Measurements from ENCODE around the gene RBMS1. TPM values are rescaled to one million over a fixed set of nuclear protein-coding genes. Genes with fewer than 3 reads are reported as not detected.

The RBMS1 gene
- polyA plus RNA-seq, 1 donor from 2014 or later = 8.4 TPM

DNA sequence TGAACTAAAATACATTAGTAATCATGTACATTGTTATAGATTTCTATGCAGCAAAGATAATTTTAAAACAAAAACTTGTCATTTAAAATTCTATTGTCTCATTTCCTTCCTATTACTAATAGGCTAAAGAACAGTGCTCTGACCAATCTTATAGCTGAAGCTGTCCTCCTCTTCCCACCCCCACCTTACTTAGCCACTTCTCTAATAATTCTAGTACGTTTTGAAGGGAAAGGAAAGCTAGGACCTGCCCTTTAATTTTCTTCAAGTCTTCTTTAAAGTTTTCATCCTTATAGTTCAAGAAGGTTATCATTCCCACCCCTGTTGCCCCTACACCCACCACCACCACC lies 121.6 kb downstream of the RBMS1 start:
- H4K20me1 ChIP-seq (ENCODE audit: insufficient read depth) = no peaks in the 10 kb centered on the region
- H3K9me3 ChIP-seq (ENCODE audit: low read length) = no peaks in the 10 kb centered on the region

DNA sequence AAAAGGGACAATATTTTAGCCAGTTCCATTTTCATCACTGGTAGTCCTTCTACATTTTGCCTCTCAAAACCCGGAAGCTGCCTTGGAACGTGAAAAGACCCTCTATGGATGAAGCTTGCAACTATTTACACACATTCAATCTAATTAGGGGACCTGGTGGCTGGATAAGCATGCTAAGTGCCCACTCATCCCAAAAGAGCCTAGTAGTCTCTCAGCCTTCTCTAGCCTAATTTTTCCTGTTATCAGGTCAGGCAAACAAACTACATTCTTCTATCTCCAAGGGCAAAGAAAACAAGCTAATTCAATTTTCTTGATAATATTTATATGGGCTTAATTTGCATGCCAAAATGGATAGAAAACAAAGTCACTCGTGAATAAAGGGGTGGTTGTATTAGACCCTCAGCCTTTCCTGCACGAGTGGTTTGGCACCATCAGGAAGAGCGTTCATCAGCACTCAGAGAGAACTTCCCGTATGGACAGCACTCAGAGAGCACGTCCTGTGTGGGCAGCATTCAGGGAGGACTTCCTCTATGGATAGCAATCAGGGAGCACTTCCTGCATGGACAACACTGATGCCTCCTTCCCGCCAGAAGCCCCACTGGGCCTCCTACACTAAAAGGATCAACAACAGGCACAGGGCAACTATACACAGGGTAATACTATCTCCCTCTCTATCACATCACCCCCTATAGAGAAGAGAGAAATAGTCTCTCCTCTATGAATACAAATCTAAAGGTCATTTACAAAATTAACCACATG lies 122.2 kb downstream of the RBMS1 start:
- Histone ChIP-seq H2AFZ (ENCODE audit: low read depth, low read length) (no peak overlapping the region), H4K20me1 (ENCODE audit: insufficient read depth) (no peaks in the 10 kb centered on the region), H3F3A (ENCODE audit: insufficient read depth, low read length, poor library complexity, severe bottlenecking) (no peaks in the 10 kb centered on the region), H3K79me2 (replicated peaks; ENCODE audit: insufficient read depth, low read length) (no peaks in the 10 kb centered on the region), H3K9me2 (ENCODE audit: insufficient read depth, low read length) (no peaks in the 10 kb centered on the region), H3K27ac (ENCODE audit: low read length) (no peak overlapping the region), H3K27me3 (ENCODE audit: insufficient read depth, low read depth, low read length) (no peaks in the 10 kb centered on the region), H3K4me3 (ENCODE audit: low read length) (no peak overlapping the region), H3K9ac (ENCODE audit: low read length) (no peak overlapping the region), H3K36me3 (ENCODE audit: insufficient read depth, low read length) (no peaks in the 10 kb centered on the region), H3K9me3 (ENCODE audit: low read length) (no peaks in the 10 kb centered on the region), H3K4me2 (ENCODE audit: low read length) (no peak overlapping the region)
- no peak for TF ChIP-seq EP300 (conservative IDR thresholded peaks at IDR 0.05; ENCODE audit: poor library complexity, severe bottlenecking)
- TF ChIP-seq, protein P1, sequence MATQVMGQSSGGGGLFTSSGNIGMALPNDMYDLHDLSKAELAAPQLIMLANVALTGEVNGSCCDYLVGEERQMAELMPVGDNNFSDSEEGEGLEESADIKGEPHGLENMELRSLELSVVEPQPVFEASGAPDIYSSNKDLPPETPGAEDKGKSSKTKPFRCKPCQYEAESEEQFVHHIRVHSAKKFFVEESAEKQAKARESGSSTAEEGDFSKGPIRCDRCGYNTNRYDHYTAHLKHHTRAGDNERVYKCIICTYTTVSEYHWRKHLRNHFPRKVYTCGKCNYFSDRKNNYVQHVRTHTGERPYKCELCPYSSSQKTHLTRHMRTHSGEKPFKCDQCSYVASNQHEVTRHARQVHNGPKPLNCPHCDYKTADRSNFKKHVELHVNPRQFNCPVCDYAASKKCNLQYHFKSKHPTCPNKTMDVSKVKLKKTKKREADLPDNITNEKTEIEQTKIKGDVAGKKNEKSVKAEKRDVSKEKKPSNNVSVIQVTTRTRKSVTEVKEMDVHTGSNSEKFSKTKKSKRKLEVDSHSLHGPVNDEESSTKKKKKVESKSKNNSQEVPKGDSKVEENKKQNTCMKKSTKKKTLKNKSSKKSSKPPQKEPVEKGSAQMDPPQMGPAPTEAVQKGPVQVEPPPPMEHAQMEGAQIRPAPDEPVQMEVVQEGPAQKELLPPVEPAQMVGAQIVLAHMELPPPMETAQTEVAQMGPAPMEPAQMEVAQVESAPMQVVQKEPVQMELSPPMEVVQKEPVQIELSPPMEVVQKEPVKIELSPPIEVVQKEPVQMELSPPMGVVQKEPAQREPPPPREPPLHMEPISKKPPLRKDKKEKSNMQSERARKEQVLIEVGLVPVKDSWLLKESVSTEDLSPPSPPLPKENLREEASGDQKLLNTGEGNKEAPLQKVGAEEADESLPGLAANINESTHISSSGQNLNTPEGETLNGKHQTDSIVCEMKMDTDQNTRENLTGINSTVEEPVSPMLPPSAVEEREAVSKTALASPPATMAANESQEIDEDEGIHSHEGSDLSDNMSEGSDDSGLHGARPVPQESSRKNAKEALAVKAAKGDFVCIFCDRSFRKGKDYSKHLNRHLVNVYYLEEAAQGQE (IDR thresholded peaks at IDR 0.05; ENCODE audit: borderline replicate concordance) = no peak
- no peak for TF ChIP-seq EZH2 (IDR thresholded peaks at IDR 0.05; ENCODE audit: borderline replicate concordance, insufficient read depth, low read length, poor library complexity, severe bottlenecking)

More for the DNA sequence above, 121.6 kb downstream of the RBMS1 start:
- Histone ChIP-seq H3K9me2 (ENCODE audit: insufficient read depth, low read length) (no peaks in the 10 kb centered on the region), H3K9ac (ENCODE audit: low read length) (no peak overlapping the region), H3K4me2 (ENCODE audit: low read length) (no peak overlapping the region), H2AFZ (ENCODE audit: low read depth, low read length) (no peak overlapping the region), H3K27me3 (ENCODE audit: insufficient read depth, low read depth, low read length) (no peaks in the 10 kb centered on the region), H3K36me3 (ENCODE audit: insufficient read depth, low read length) (no peaks in the 10 kb centered on the region), H3F3A (ENCODE audit: insufficient read depth, low read length, poor library complexity, severe bottlenecking) (no peaks in the 10 kb centered on the region), H3K4me3 (ENCODE audit: low read length) (no peak overlapping the region), H3K27ac (ENCODE audit: low read length) (no peak overlapping the region), H3K79me2 (replicated peaks; ENCODE audit: insufficient read depth, low read length) (no peaks in the 10 kb centered on the region)
- TF ChIP-seq MXI1 (conservative IDR thresholded peaks at IDR 0.05; ENCODE audit: poor library complexity, severe bottlenecking) = no peak
- TF ChIP-seq, protein P1 (IDR thresholded peaks at IDR 0.05; ENCODE audit: borderline replicate concordance) = no peak
- no peak for TF ChIP-seq RAD21 (conservative IDR thresholded peaks at IDR 0.05)
- no peak for TF ChIP-seq EZH2 (IDR thresholded peaks at IDR 0.05; ENCODE audit: borderline replicate concordance, insufficient read depth, low read length, poor library complexity, severe bottlenecking)
- no peak for TF ChIP-seq POLR2AphosphoS5 (IDR thresholded peaks at IDR 0.05)
- no peak for TF ChIP-seq EP300 (conservative IDR thresholded peaks at IDR 0.05; ENCODE audit: poor library complexity, severe bottlenecking)
- TF ChIP-seq, protein P2, sequence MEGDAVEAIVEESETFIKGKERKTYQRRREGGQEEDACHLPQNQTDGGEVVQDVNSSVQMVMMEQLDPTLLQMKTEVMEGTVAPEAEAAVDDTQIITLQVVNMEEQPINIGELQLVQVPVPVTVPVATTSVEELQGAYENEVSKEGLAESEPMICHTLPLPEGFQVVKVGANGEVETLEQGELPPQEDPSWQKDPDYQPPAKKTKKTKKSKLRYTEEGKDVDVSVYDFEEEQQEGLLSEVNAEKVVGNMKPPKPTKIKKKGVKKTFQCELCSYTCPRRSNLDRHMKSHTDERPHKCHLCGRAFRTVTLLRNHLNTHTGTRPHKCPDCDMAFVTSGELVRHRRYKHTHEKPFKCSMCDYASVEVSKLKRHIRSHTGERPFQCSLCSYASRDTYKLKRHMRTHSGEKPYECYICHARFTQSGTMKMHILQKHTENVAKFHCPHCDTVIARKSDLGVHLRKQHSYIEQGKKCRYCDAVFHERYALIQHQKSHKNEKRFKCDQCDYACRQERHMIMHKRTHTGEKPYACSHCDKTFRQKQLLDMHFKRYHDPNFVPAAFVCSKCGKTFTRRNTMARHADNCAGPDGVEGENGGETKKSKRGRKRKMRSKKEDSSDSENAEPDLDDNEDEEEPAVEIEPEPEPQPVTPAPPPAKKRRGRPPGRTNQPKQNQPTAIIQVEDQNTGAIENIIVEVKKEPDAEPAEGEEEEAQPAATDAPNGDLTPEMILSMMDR (IDR thresholded peaks at IDR 0.05; ENCODE audit: poor library complexity, severe bottlenecking) = no peak
- TF ChIP-seq SMC3 (conservative IDR thresholded peaks at IDR 0.05; ENCODE audit: poor library complexity) = no peak

All from neural cell (in vitro differentiated cells).